Activated CD8-positive, alpha-beta T cell treated with anti-CD3 and anti-CD28 coated beads for 36 hours (primary cell): ENCODE data around the gene TIMM50. TPM values are rescaled to one million over a fixed set of nuclear protein-coding genes. Genes with fewer than 3 reads are reported as not detected.

Experiments used
- ATAC-seq: fragments of 200-7000 bp; cut with Tn5 transposase; one replicate; pipeline ENCODE4 v1.10.0; 2021; ENCODE audit warnings: mild to moderate bottlenecking, moderate library complexity
- CTCF ChIA-PET: fragments of 350-600 bp; sonication (Branson Sonifier 250); formaldehyde crosslinking; loops from one replicate; lab custom pipeline; 2021; ENCODE audit warnings: antibody characterized with exemption; lab: Charles Lee
- POLR2A ChIA-PET: fragments of 350-600 bp; sonication (Branson Sonifier 250); formaldehyde crosslinking; loops from one replicate; lab custom pipeline; 2021; ENCODE audit warnings: antibody characterized with exemption; lab: Charles Lee
- DNase-seq: peaks from one replicate; pipeline ENCODE4 v3.0.0-alpha.2; 2020
- H3K27ac Mint-ChIP-seq: one replicate; pipeline ENCODE4 v1.8.0; 2021; ENCODE audit warnings: mild to moderate bottlenecking, mixed read lengths
- H3K27me3 Mint-ChIP-seq: one replicate; pipeline ENCODE4 v1.8.0; 2021; ENCODE audit warnings: mixed read lengths
- H3K36me3 Mint-ChIP-seq: one replicate; pipeline ENCODE4 v1.8.0; 2021; ENCODE audit warnings: low read depth, mixed read lengths
- H3K4me1 Mint-ChIP-seq: one replicate; pipeline ENCODE4 v1.8.0; 2021; ENCODE audit warnings: low read depth, mixed read lengths
- H3K4me3 Mint-ChIP-seq: one replicate; pipeline ENCODE4 v1.8.0; 2021; ENCODE audit warnings: mild to moderate bottlenecking, moderate library complexity, mixed read lengths
- H3K9me3 Mint-ChIP-seq: one replicate; pipeline ENCODE4 v1.8.0; 2021; ENCODE audit warnings: mixed read lengths
- intact Hi-C: fragments of 100-400 bp; cut with micrococcal nuclease; formaldehyde crosslinking; loops from one replicate; pipeline ENCODE4 v1.10.0; 2022
- total RNA-seq, 2 experiments: library from RNA; stranded (reverse); gene quantifications; one replicate each; pipeline ENCODE4 v1.2.3, GENCODE V29; 2021
- TF ChIP-seq, protein P1 (sequence below): fragments of 200-600 bp; IDR thresholded peaks from one replicate; pipeline ENCODE4 v1.8.0; 2022; ENCODE audit warnings: antibody characterized with exemption, mild to moderate bottlenecking

The TIMM50 gene
- total RNA-seq, 2 experiments from 2014 or later: 108 to 114 TPM

DNA sequence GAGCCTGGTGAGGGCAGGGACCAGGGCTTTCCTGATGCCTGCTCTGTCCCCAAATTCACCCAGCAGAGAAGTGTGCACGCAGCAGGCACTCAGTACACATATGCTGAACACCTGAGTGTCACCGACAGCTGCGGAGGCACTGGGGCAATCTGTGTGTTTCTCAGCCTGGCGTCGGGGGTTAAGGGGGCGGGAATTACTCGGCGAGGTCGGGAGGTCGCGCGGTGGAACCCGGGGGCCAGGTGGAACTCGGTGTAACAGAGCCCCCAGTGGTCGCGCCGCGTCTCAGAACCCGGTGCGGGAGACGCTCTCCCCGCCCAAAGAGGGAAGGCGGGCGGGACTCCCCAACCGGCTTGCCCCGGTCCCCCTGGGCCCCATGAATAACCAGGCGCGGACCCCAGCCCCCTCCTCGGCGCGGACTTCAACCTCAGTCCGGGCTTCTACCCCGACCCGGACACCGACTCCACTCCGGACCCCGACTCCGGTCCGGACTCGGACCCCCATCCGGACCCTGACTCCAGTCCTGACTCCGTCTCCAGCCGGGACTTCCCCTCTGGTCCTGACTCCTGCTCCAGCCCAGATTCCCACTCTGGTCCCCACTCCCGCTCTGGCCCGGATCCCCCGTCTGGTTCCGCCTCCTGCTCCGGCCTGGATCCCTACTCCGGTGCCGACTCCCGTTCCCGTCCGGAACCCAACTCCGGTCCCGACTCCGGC lies 34.4 kb downstream of the TIMM50 start, which contains the start of gene SELENOV:
SELENOV (plus strand) TSS at position 300 of the 711 bp plus-strand sequence; CDS start at position 374, 74 bp downstream.
- Mint-ChIP-seq H3K4me1 (peaks cover 8% of the 10 kb centered on the region), H3K27ac (no peak within 1 kb of the TSS), H3K36me3 (peaks cover 2% of the 10 kb centered on the region), H3K4me3 (peak within 1 kb of the TSS; percentile 60), H3K27me3 (peaks cover 40% of the 10 kb centered on the region), H3K9me3 (no peaks in the 10 kb centered on the region)
- ChIA-PET POLR2A (interaction anchor here (0.8 to 1.1 kb wide), 2 partner anchors 70 to 113 kb away, joined by 3 to 4 read pairs; partner anchors contain the start of gene SUPT5H), CTCF (interaction anchor here (0.7 to 2.4 kb wide), 7 partner anchors 10 to 159 kb away, joined by 3 to 15 read pairs (median 3); partner anchors contain the start of gene EID2B)
- intact Hi-C loops: no loop called here
- DNase-seq (peak; percentile 49), ATAC-seq (peak; percentile 76)
- TF ChIP-seq, protein P1, sequence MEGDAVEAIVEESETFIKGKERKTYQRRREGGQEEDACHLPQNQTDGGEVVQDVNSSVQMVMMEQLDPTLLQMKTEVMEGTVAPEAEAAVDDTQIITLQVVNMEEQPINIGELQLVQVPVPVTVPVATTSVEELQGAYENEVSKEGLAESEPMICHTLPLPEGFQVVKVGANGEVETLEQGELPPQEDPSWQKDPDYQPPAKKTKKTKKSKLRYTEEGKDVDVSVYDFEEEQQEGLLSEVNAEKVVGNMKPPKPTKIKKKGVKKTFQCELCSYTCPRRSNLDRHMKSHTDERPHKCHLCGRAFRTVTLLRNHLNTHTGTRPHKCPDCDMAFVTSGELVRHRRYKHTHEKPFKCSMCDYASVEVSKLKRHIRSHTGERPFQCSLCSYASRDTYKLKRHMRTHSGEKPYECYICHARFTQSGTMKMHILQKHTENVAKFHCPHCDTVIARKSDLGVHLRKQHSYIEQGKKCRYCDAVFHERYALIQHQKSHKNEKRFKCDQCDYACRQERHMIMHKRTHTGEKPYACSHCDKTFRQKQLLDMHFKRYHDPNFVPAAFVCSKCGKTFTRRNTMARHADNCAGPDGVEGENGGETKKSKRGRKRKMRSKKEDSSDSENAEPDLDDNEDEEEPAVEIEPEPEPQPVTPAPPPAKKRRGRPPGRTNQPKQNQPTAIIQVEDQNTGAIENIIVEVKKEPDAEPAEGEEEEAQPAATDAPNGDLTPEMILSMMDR: no peak

DNA sequence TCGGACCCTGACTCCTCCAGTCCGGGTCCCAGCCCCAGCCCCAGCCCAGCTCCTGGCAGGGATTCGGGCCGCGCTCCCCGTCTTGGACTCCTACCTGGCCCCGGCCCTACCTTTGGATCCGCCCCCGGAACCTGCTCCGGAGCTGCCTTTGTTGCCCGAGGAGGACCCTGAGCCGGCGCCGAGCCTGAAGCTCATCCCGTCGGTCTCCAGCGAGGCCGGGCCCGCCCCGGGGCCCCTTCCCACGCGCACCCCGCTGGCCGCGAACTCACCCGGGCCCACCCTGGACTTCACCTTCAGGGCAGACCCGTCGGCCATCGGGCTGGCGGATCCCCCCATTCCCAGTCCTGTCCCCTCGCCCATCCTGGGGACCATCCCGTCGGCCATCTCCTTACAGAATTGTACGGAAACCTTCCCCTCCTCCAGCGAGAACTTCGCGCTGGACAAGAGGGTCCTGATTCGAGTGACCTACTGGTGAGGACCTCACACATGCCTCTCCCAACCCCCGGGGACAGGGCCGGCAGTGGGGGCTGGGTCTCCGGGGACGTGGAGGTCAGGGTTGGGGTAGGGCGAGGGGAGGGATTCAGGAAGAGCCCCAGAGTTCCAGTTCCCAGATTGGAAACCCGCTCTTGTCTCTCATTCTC lies 35.0 kb downstream of the TIMM50 start:
- peaks cover 2% of the 10 kb centered on the region for H3K36me3 Mint-ChIP-seq

DNA sequence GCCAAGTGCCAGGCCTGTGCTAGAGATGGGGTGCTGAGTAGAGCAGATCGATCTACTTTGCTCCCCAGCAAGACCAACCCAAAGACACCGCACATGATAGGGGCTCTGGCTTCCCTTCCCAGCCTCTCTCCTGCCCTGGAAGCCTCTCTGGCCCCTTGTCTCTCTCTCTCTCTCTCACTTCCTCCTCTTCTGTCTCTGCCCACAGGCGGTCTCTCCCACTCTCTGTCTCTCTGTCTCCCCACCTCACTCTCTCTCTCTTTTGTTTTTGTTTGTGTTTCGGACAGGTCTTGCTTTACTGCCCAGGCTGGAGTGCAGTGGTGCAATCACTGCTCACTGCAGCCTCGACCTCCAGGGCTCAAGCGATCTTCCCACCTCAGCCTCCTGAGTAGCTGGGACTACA lies 35.6 kb downstream of the TIMM50 start:
- Mint-ChIP-seq H3K4me3 (no peak overlapping the region), H3K9me3 (no peaks in the 10 kb centered on the region), H3K27ac (no peak overlapping the region), H3K4me1 (peaks cover 11% of the 10 kb centered on the region), H3K27me3 (peaks cover 40% of the 10 kb centered on the region), H3K36me3 (peaks cover 2% of the 10 kb centered on the region)
- ChIA-PET POLR2A (no interaction called here), CTCF (interaction anchor here (0.7 to 2.4 kb wide), 3 partner anchors 13 to 36 kb away, joined by 3 to 15 read pairs (median 4); partner anchors contain the start of gene EID2B)
- DNase-seq (no peak), ATAC-seq (no peak)
- intact Hi-C loops: no loop called here
- TF ChIP-seq, protein P1: no peak

More for the DNA sequence above, 35.0 kb downstream of the TIMM50 start:
- H3K4me3 Mint-ChIP-seq: peak overlapping the region; percentile 60
- TF ChIP-seq, protein P1: no peak
- H3K9me3 Mint-ChIP-seq: no peaks in the 10 kb centered on the region
- H3K4me1 Mint-ChIP-seq: peaks cover 8% of the 10 kb centered on the region
- DNase-seq (peak; percentile 29), ATAC-seq (no peak)
- intact Hi-C loops: no loop called here
- peaks cover 40% of the 10 kb centered on the region for H3K27me3 Mint-ChIP-seq
- CTCF ChIA-PET: interaction anchor here (0.7 to 2.4 kb wide), 3 partner anchors 13 to 21 kb away, joined by 3 to 15 read pairs (median 4); partner anchors contain the start of gene EID2B
- POLR2A ChIA-PET: no interaction called here
- no peak overlapping the region for H3K27ac Mint-ChIP-seq

DNA sequence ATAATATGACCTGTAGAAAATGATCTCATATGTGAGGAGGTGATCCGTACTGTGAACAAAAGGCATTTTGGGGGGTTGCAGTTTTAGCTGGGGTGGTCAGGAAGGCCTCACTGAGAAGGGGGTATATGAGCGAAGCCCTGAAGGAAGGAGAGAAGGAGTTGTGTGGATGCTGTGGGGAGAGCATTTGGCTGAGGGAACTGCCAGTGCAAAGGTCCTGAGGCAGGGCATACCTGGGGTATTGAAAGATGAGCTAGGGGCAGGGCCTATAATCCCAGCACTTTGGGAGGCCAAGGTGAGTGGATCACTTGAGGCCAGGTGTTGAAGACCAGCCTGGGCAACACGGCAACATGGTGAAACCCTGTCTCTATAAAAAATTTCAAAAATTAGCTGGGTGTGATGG lies 36.8 kb downstream of the TIMM50 start:
- peaks cover 35% of the 10 kb centered on the region for H3K27me3 Mint-ChIP-seq
- ChIA-PET CTCF (interaction anchor here (1.9 kb wide), 1 partner anchor 14 kb away, joined by 6 read pairs; no protein-coding TSS in a partner anchor), POLR2A (interaction anchor here (0.7 kb wide), 2 partner anchors 82 to 115 kb away, joined by 3 to 5 read pairs; partner anchors contain the start of gene RPS16)
- H3K27ac Mint-ChIP-seq: no peak overlapping the region
- peaks cover 14% of the 10 kb centered on the region for H3K4me1 Mint-ChIP-seq
- DNase-seq: no peak
- no peaks in the 10 kb centered on the region for H3K9me3 Mint-ChIP-seq
- intact Hi-C loops: no loop called here
- no peaks in the 10 kb centered on the region for H3K36me3 Mint-ChIP-seq
- TF ChIP-seq, protein P1: no peak
- no peak overlapping the region for H3K4me3 Mint-ChIP-seq
- ATAC-seq: no peak
